Left ventricle myocardium inferior (tissue), 1 donor: ENCODE data around the gene FEN1. TPM values are rescaled to one million over a fixed set of nuclear protein-coding genes. Genes with fewer than 3 reads are reported as not detected.

Experiments used
- DNase-seq: peaks from one replicate; pipeline ENCODE4 v3.0.0-alpha.2; 2020
- H3K27ac ChIP-seq: fragments of 200-600 bp; replicated peaks from 2 replicates; pipeline ENCODE4 v1.8.0; 2021
- H3K27me3 ChIP-seq: fragments of 200-600 bp; 2 replicates; pipeline ENCODE4 v1.8.0; 2021; ENCODE audit warnings: low read depth
- H3K36me3 ChIP-seq: fragments of 200-600 bp; 2 replicates; pipeline ENCODE4 v1.8.0; 2021
- H3K4me1 ChIP-seq: fragments of 200-600 bp; 2 replicates; pipeline ENCODE4 v1.8.0; 2021
- H3K4me3 ChIP-seq: fragments of 200-600 bp; 2 replicates; pipeline ENCODE4 v1.8.0; 2021; ENCODE audit warnings: mild to moderate bottlenecking, moderate library complexity
- H3K9me3 ChIP-seq: fragments of 200-600 bp; replicated peaks from 2 replicates; pipeline ENCODE4 v1.8.0; 2021
- intact Hi-C: fragments of 100-400 bp; cut with micrococcal nuclease; formaldehyde crosslinking; loops from one replicate; pipeline ENCODE4 v1.11.0; 2022
- total RNA-seq: library from RNA; stranded (reverse); fragmentation: NEBNext Ultra II Directional; extraction: Animal tissue kit (Norgen Biotek cat#: 25700); gene quantifications from one replicate; pipeline ENCODE4 v1.2.1, GENCODE V29; 2021
- TF ChIP-seq, protein P1 (sequence below): fragments of 200-600 bp; IDR thresholded peaks from 2 replicates; pipeline ENCODE4 v1.8.0; 2021; ENCODE audit warnings: antibody characterized with exemption, mild to moderate bottlenecking, borderline replicate concordance
- donor health status: DM: no; HTN: yes; CAD: no; lungs with severe emphysema.

The FEN1 gene
- total RNA-seq, 1 donor from 2014 or later, result 5.8 TPM

DNA sequence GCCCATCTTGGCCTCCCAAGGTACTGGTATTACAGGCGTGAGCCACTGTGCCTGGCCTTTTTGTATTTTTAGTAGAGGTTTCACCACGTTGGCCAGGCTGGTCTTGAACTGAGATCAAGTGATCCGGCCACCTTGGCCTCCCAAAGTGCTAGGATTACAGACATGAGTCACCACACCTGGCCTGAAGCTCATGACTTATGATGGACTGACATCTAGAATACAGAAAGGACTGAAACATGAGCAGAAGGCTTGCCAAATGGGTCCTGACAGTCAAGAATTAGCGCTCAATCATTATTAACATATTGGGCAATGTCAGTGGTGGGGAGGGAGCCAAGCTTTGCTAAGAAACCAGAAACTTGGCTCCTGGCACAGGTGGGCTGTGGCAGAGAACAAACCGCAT is 19.1 kb downstream of the FEN1 start:
- H3K4me1 ChIP-seq, result peaks cover 23% of the 10 kb centered on the region
- H3K4me3 ChIP-seq, result no peak overlapping the region
- intact Hi-C loops, result no loop called here
- DNase-seq, result no peak
- H3K27me3 ChIP-seq, result no peaks in the 10 kb centered on the region
- peaks cover 46% of the 10 kb centered on the region for H3K36me3 ChIP-seq
- no peaks in the 10 kb centered on the region for H3K9me3 ChIP-seq
- TF ChIP-seq, protein P1, sequence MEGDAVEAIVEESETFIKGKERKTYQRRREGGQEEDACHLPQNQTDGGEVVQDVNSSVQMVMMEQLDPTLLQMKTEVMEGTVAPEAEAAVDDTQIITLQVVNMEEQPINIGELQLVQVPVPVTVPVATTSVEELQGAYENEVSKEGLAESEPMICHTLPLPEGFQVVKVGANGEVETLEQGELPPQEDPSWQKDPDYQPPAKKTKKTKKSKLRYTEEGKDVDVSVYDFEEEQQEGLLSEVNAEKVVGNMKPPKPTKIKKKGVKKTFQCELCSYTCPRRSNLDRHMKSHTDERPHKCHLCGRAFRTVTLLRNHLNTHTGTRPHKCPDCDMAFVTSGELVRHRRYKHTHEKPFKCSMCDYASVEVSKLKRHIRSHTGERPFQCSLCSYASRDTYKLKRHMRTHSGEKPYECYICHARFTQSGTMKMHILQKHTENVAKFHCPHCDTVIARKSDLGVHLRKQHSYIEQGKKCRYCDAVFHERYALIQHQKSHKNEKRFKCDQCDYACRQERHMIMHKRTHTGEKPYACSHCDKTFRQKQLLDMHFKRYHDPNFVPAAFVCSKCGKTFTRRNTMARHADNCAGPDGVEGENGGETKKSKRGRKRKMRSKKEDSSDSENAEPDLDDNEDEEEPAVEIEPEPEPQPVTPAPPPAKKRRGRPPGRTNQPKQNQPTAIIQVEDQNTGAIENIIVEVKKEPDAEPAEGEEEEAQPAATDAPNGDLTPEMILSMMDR, result no peak
- no peak overlapping the region for H3K27ac ChIP-seq

DNA sequence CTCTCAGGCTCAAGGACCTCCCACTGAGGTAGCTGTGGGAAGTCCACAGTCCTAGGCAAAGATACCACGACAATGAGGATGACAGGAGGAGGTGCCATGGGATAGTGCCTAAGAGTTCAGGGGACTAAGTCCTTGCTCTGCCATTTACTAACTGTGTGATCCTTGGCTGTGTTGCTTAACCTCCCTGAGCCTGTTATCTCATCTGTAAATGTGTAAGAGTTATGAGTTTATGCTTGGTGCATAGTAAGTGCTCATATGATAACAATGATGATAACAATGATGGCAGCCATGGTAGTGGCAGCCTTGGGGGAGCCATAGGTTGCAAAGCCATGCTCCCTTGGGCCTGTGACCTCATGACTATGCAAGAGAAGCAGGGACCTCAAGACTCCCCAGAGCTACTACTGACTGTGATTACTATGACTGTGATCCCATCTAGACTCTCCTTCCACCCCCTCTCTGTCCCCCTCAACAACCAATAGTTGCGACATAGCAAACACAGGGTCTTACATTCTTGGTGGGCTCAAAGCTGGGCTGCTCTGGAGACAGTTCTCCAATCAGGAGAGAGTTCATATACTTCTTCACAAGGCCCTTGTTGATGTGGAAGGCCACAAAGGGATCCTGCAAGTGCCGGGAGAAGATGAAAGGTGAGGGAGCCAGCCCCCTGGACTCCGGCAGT is 20.2 kb downstream of the FEN1 start:
- H3K36me3 ChIP-seq, result peaks cover 46% of the 10 kb centered on the region
- H3K4me1 ChIP-seq, result peaks cover 31% of the 10 kb centered on the region
- no peak overlapping the region for H3K4me3 ChIP-seq
- DNase-seq, result no peak
- H3K27me3 ChIP-seq, result no peaks in the 10 kb centered on the region
- TF ChIP-seq, protein P1, result no peak
- intact Hi-C loops, result no loop called here
- no peaks in the 10 kb centered on the region for H3K9me3 ChIP-seq
- H3K27ac ChIP-seq, result no peak overlapping the region

DNA sequence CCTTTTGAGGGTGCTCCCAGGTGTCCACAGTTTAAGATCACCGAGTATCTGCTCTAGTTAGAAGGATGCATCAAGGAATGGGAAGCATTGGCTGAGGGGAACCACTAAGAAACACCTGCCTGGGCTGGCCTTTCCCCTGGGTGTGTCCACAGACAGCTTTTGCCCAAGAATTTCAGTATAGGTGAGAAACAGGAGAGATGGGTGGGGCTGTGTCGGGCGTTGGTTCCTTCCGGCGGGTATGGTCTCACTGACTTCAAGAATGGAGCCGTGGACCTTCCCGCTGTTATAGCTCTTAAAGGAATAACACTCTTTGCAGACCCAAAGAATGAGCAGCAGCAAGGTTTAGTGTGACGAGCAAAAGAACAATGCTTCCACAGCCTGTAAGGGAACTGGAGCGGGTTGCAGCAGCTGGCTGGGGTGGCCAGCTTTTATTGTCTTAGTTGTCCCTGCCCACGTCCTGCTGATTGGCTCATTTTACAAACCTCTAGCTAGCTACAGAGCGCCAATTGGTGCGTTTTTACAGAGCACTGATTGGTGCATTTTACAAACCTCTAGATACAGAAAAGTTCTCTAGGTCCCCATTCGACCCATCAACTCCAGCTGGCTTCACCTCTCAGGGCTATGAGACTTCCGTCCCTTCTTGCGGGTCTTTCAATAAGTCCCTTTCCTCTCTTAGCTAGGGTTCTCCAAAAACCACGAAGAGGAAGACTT is 21.7 kb downstream of the FEN1 start:
- intact Hi-C loops, result no loop called here
- peaks cover 33% of the 10 kb centered on the region for H3K36me3 ChIP-seq
- H3K27ac ChIP-seq, result peak overlapping the region; percentile 100
- H3K4me1 ChIP-seq, result peaks cover 31% of the 10 kb centered on the region
- H3K4me3 ChIP-seq, result peak overlapping the region; percentile 92
- H3K9me3 ChIP-seq, result no peaks in the 10 kb centered on the region
- TF ChIP-seq, protein P1, result no peak
- no peak for DNase-seq
- H3K27me3 ChIP-seq, result no peaks in the 10 kb centered on the region

GRCh38 chr11:61814958-61815789 is 22.5 kb downstream of the FEN1 start:
- DNase-seq, result peak; percentile 98
- Histone ChIP-seq H3K4me3 (peak overlapping the region; percentile 92), H3K4me1 (peaks cover 31% of the 10 kb centered on the region), H3K36me3 (peaks cover 25% of the 10 kb centered on the region), H3K27me3 (no peaks in the 10 kb centered on the region), H3K27ac (peak overlapping the region; percentile 100), H3K9me3 (no peaks in the 10 kb centered on the region)
- intact Hi-C loops, result no loop called here
- TF ChIP-seq, protein P1, result no peak
